SK-N-SH (cell line): Measurements from ENCODE around the gene PARVB.

ENCODE experiments used
- CTCF ChIP-seq: fragments of 200-600 bp; sonication (generic); IDR thresholded peaks from 2 replicates; pipeline ENCODE4 v1.6.1; 2017; ENCODE audit warnings: antibody characterized with exemption, mild to moderate bottlenecking, moderate library complexity
- MEF2A ChIP-seq: IDR thresholded peaks from 2 replicates; pipeline ENCODE4 v1.4.0; 2012; ENCODE audit warnings: low read depth, borderline replicate concordance

- TF ChIP-seq MEF2A (no peak), CTCF (no peak)
These were observed 73.3 kb downstream of the PARVB start for GRCh38 chr22:44097263-44098020.
